Parathyroid adenoma (tissue), 2 donors: ENCODE data around the gene EML6.

Source experiments
- H2AFZ ChIP-seq: fragments of 300-600 bp; sonication (generic); one replicate; pipeline ENCODE4 v1.7.0; 2017; ENCODE audit warnings: antibody characterized with exemption, mild to moderate bottlenecking
- H3K27ac ChIP-seq: fragments of 300-600 bp; sonication (generic); one replicate; pipeline ENCODE4 v1.7.0; 2017
- H3K27me3 ChIP-seq: fragments of 300-600 bp; sonication (generic); one replicate; pipeline ENCODE4 v1.7.0; 2017; ENCODE audit warnings: low read length; ENCODE audit not compliant: control insufficient read depth, insufficient read depth
- H3K36me3 ChIP-seq: fragments of 300-600 bp; sonication (generic); one replicate; pipeline ENCODE4 v1.7.0; 2017; ENCODE audit warnings: low read length; ENCODE audit not compliant: control insufficient read depth, insufficient read depth
- H3K4me1 ChIP-seq: fragments of 300-600 bp; sonication (generic); one replicate; pipeline ENCODE4 v1.7.0; 2017; ENCODE audit warnings: control low read depth
- H3K4me2 ChIP-seq: fragments of 300-600 bp; sonication (generic); one replicate; pipeline ENCODE4 v1.7.0; 2017; ENCODE audit warnings: low read length
- H3K4me3 ChIP-seq: fragments of 300-600 bp; sonication (generic); one replicate; pipeline ENCODE4 v1.7.0; 2017; ENCODE audit warnings: low read depth, low read length
- H3K79me2 ChIP-seq: fragments of 300-600 bp; sonication (generic); one replicate; pipeline ENCODE4 v1.7.0; 2017; ENCODE audit warnings: control low read depth
- H3K9ac ChIP-seq: fragments of 300-600 bp; sonication (generic); one replicate; pipeline ENCODE4 v1.7.0; 2017; ENCODE audit warnings: mild to moderate bottlenecking
- H3K9me3 ChIP-seq: fragments of 300-600 bp; sonication (generic); one replicate; pipeline ENCODE4 v1.7.0; 2017; ENCODE audit warnings: low read length; ENCODE audit not compliant: control insufficient read depth
- TF ChIP-seq, protein P1 (sequence below): fragments of 300-600 bp; sonication (generic); IDR thresholded peaks from one replicate; pipeline ENCODE4 v1.7.0; 2017; ENCODE audit warnings: antibody characterized with exemption, mild to moderate bottlenecking
- donor health status: primary hyperparathyroidism.

The EML6 gene

GRCh38 chr2:54889053-54889452, 165.6 kb downstream of the EML6 start:
- Histone ChIP-seq H3K79me2 (no peaks in the 10 kb centered on the region), H3K27me3 (no peaks in the 10 kb centered on the region), H3K4me2 (no peak overlapping the region), H3K4me3 (no peak overlapping the region), H3K9me3 (no peaks in the 10 kb centered on the region), H2AFZ (no peak overlapping the region), H3K27ac (no peak overlapping the region), H3K9ac (no peak overlapping the region), H3K4me1 (no peaks in the 10 kb centered on the region), H3K36me3 (no peaks in the 10 kb centered on the region)
- TF ChIP-seq, protein P1, sequence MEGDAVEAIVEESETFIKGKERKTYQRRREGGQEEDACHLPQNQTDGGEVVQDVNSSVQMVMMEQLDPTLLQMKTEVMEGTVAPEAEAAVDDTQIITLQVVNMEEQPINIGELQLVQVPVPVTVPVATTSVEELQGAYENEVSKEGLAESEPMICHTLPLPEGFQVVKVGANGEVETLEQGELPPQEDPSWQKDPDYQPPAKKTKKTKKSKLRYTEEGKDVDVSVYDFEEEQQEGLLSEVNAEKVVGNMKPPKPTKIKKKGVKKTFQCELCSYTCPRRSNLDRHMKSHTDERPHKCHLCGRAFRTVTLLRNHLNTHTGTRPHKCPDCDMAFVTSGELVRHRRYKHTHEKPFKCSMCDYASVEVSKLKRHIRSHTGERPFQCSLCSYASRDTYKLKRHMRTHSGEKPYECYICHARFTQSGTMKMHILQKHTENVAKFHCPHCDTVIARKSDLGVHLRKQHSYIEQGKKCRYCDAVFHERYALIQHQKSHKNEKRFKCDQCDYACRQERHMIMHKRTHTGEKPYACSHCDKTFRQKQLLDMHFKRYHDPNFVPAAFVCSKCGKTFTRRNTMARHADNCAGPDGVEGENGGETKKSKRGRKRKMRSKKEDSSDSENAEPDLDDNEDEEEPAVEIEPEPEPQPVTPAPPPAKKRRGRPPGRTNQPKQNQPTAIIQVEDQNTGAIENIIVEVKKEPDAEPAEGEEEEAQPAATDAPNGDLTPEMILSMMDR: no peak

DNA sequence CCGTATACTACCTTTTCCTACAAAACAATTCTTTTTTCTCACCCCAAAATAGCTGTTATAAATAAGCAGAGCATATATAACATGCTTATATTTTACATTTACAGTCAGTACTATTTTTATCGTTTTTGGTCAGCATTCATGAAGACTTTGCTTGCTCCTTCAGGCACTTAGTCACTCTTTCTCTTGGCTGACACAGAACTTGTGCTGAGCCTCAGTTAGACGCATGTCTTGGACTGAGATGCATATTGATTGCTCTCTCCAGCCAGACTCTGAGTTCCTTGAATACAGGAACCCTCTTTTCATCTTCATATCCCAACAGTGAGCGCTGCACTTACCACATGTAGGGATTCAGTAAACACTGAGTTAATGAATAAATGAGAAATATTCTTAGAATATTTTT, 168.4 kb downstream of the EML6 start:
- Histone ChIP-seq H3K36me3 (no peaks in the 10 kb centered on the region), H3K9me3 (no peaks in the 10 kb centered on the region), H3K79me2 (no peaks in the 10 kb centered on the region), H3K4me3 (no peak overlapping the region), H3K4me1 (no peaks in the 10 kb centered on the region), H3K27ac (no peak overlapping the region), H2AFZ (no peak overlapping the region), H3K27me3 (no peaks in the 10 kb centered on the region), H3K4me2 (no peak overlapping the region), H3K9ac (no peak overlapping the region)
- TF ChIP-seq, protein P1: no peak

GRCh38 chr2:54894467-54894866, 171.0 kb downstream of the EML6 start:
- Histone ChIP-seq H3K9me3 (no peaks in the 10 kb centered on the region), H3K4me2 (no peak overlapping the region), H3K4me3 (no peak overlapping the region), H3K4me1 (no peaks in the 10 kb centered on the region), H2AFZ (no peak overlapping the region), H3K27ac (no peak overlapping the region), H3K36me3 (no peaks in the 10 kb centered on the region), H3K79me2 (no peaks in the 10 kb centered on the region), H3K27me3 (no peaks in the 10 kb centered on the region), H3K9ac (no peak overlapping the region)
- TF ChIP-seq, protein P1: no peak

DNA sequence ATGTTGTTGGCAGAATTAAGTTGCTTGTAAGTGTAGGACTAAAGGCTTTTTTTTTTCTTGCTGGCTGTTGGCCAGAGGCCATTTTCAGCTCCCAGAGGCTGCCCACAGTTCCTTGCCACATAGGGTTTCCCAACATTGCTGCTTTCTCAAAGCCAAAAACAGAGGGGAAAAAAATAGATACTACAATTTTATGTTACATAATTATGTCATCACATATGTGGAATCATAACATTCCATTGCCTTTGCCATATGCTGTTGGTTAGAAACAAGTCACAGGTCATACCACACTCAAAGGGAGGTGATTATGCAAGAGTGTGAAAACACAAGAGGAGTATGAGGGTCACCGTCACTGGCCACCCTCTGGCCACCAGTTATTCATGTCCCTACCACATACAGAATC, 172.3 kb downstream of the EML6 start:
- H3K9me3 ChIP-seq: no peaks in the 10 kb centered on the region

More for the DNA sequence above, 172.3 kb downstream of the EML6 start:
- TF ChIP-seq, protein P1: no peak
- H3K36me3 ChIP-seq: no peaks in the 10 kb centered on the region
- no peak overlapping the region for H3K4me3 ChIP-seq
- no peaks in the 10 kb centered on the region for H3K27me3 ChIP-seq
- no peak overlapping the region for H3K27ac ChIP-seq
- H2AFZ ChIP-seq: no peak overlapping the region
- H3K4me2 ChIP-seq: no peak overlapping the region
- H3K79me2 ChIP-seq: no peaks in the 10 kb centered on the region
- no peak overlapping the region for H3K9ac ChIP-seq
- no peaks in the 10 kb centered on the region for H3K4me1 ChIP-seq
